SK-N-MC (cell line): ENCODE measurements around the gene PLEKHS1.

Source experiments
- DNase-seq: peaks from one replicate; pipeline ENCODE4 v3.0.0-alpha.2; 2011; ENCODE audit warnings: low read depth, low spot score
- H3K27ac ChIP-seq: fragments of 200-600 bp; sonication (generic); 2 replicates; pipeline ENCODE4 v1.5.1; 2016; ENCODE audit warnings: mixed run types
- H3K36me3 ChIP-seq: fragments of 200-600 bp; sonication (generic); 2 replicates; pipeline ENCODE4 v1.6.1; 2017; ENCODE audit warnings: antibody characterized with exemption, low read length, mixed read lengths; ENCODE audit not compliant: insufficient read depth
- H3K4me3 ChIP-seq: fragments of 200-600 bp; sonication (generic); 2 replicates; pipeline ENCODE4 v1.5.1; 2016
- H3K9ac ChIP-seq: fragments of 200-600 bp; sonication (generic); 2 replicates; pipeline ENCODE4 v1.8.0; 2017; ENCODE audit warnings: mixed run types, mixed read lengths; ENCODE audit not compliant: insufficient read length
- H3K9me3 ChIP-seq: fragments of 200-600 bp; sonication (generic); 2 replicates; pipeline ENCODE4 v1.6.1; 2017; ENCODE audit warnings: low read depth, mild to moderate bottlenecking, antibody characterized with exemption, low read length, moderate library complexity, mixed read lengths
- EZH2 ChIP-seq: fragments of 200-600 bp; sonication (generic); IDR thresholded peaks from one replicate; pipeline ENCODE4 v1.6.1; 2017; ENCODE audit warnings: antibody characterized with exemption
- FOXP2 ChIP-seq: optimal IDR thresholded peaks from 2 replicates; pipeline ENCODE3; 2011; ENCODE audit warnings: mild to moderate bottlenecking, moderate library complexity; ENCODE audit not compliant: insufficient read depth; ENCODE audit errors: extremely low read length, control extremely low read depth
- POLR2AphosphoS5 ChIP-seq: IDR thresholded peaks from 2 replicates; pipeline ENCODE4 v1.6.1; 2012; ENCODE audit warnings: mild to moderate bottlenecking, low read depth, low read length, borderline replicate concordance

PLEKHS1 gene

GRCh38 chr10:113733635-113734034 lies 17.8 kb upstream of the PLEKHS1 start:
- no peaks in the 10 kb centered on the region for H3K9me3 ChIP-seq
- TF ChIP-seq POLR2AphosphoS5 = no peak
- TF ChIP-seq EZH2 = no peak
- no peak for TF ChIP-seq FOXP2
- no peak for DNase-seq
- no peak overlapping the region for H3K27ac ChIP-seq
- no peak overlapping the region for H3K4me3 ChIP-seq
- no peak overlapping the region for H3K9ac ChIP-seq
- H3K36me3 ChIP-seq = peaks cover 21% of the 10 kb centered on the region

GRCh38 chr10:113735913-113736312 lies 15.6 kb upstream of the PLEKHS1 start:
- TF ChIP-seq FOXP2 (no peak), POLR2AphosphoS5 (no peak), EZH2 (no peak)
- peak overlapping the region; percentile 67; the same call in 1 of the 2 replicates for H3K27ac ChIP-seq
- DNase-seq = no peak
- no peak overlapping the region for H3K4me3 ChIP-seq
- H3K9ac ChIP-seq = no peak overlapping the region
- no peaks in the 10 kb centered on the region; the same call in 1 of the 2 replicates for H3K36me3 ChIP-seq
- H3K9me3 ChIP-seq = no peaks in the 10 kb centered on the region

GRCh38 chr10:113736576-113736975 lies 14.9 kb upstream of the PLEKHS1 start:
- Histone ChIP-seq H3K27ac (peak overlapping the region; percentile 67; the same call in 1 of the 2 replicates), H3K9me3 (no peaks in the 10 kb centered on the region), H3K4me3 (no peak overlapping the region), H3K9ac (no peak overlapping the region), H3K36me3 (no peaks in the 10 kb centered on the region)
- DNase-seq = no peak
- TF ChIP-seq POLR2AphosphoS5 = no peak
- TF ChIP-seq EZH2 = no peak
- TF ChIP-seq FOXP2 = no peak

GRCh38 chr10:113739031-113739430 lies 12.5 kb upstream of the PLEKHS1 start:
- DNase-seq = no peak
- TF ChIP-seq POLR2AphosphoS5 (no peak), FOXP2 (no peak), EZH2 (no peak)
- Histone ChIP-seq H3K4me3 (no peak overlapping the region), H3K9me3 (no peaks in the 10 kb centered on the region), H3K9ac (no peak overlapping the region), H3K27ac (no peak overlapping the region), H3K36me3 (no peaks in the 10 kb centered on the region)

GRCh38 chr10:113739577-113739976 lies 11.9 kb upstream of the PLEKHS1 start:
- TF ChIP-seq EZH2 (no peak), POLR2AphosphoS5 (no peak), FOXP2 (no peak)
- H3K4me3 ChIP-seq = no peak overlapping the region
- no peaks in the 10 kb centered on the region for H3K9me3 ChIP-seq
- H3K36me3 ChIP-seq = no peaks in the 10 kb centered on the region
- H3K27ac ChIP-seq = no peak overlapping the region
- no peak for DNase-seq
- no peak overlapping the region for H3K9ac ChIP-seq

GRCh38 chr10:113740850-113741249 lies 10.6 kb upstream of the PLEKHS1 start:
- Histone ChIP-seq H3K27ac (no peak overlapping the region), H3K9ac (no peak overlapping the region), H3K36me3 (no peaks in the 10 kb centered on the region), H3K4me3 (no peak overlapping the region), H3K9me3 (no peaks in the 10 kb centered on the region)
- no peak for DNase-seq
- TF ChIP-seq FOXP2 (no peak), EZH2 (no peak), POLR2AphosphoS5 (no peak)

GRCh38 chr10:113742466-113742865 lies 9.0 kb upstream of the PLEKHS1 start:
- no peak for DNase-seq
- no peak overlapping the region for H3K27ac ChIP-seq
- TF ChIP-seq POLR2AphosphoS5 = no peak
- TF ChIP-seq FOXP2 = no peak
- TF ChIP-seq EZH2 = no peak
- no peak overlapping the region for H3K9ac ChIP-seq
- H3K4me3 ChIP-seq = no peak overlapping the region
- no peaks in the 10 kb centered on the region for H3K36me3 ChIP-seq
- no peaks in the 10 kb centered on the region for H3K9me3 ChIP-seq

- Histone ChIP-seq H3K36me3 (no peaks in the 10 kb centered on the region), H3K9ac (no peak overlapping the region), H3K27ac (no peak overlapping the region), H3K4me3 (no peak overlapping the region), H3K9me3 (no peaks in the 10 kb centered on the region)
- DNase-seq = no peak
- no peak for TF ChIP-seq EZH2
- TF ChIP-seq FOXP2 = no peak
- TF ChIP-seq POLR2AphosphoS5 = no peak
Observed at GRCh38 chr10:113743594-113743993, 7.9 kb upstream of the PLEKHS1 start.

- TF ChIP-seq FOXP2 (no peak), POLR2AphosphoS5 (no peak), EZH2 (no peak)
- Histone ChIP-seq H3K27ac (no peak overlapping the region), H3K4me3 (no peak overlapping the region), H3K36me3 (no peaks in the 10 kb centered on the region), H3K9ac (no peak overlapping the region), H3K9me3 (no peaks in the 10 kb centered on the region)
- DNase-seq = no peak
Observed at GRCh38 chr10:113745374-113745773, 6.1 kb upstream of the PLEKHS1 start.

- Histone ChIP-seq H3K9me3 (no peaks in the 10 kb centered on the region), H3K4me3 (no peak overlapping the region), H3K9ac (no peak overlapping the region), H3K36me3 (no peaks in the 10 kb centered on the region), H3K27ac (no peak overlapping the region)
- no peak for TF ChIP-seq EZH2
- no peak for TF ChIP-seq POLR2AphosphoS5
- no peak for TF ChIP-seq FOXP2
- no peak for DNase-seq
Observed at GRCh38 chr10:113746217-113746957, 5.1 kb upstream of the PLEKHS1 start.
